Skeletal muscle tissue (tissue), 4 donors: ENCODE data around the gene MEOX1. TPM values are rescaled to one million over a fixed set of nuclear protein-coding genes. Genes with fewer than 3 reads are reported as not detected.

Experiments
- H3K27ac ChIP-seq: one replicate; pipeline ENCODE4 v1.7.0; 2013; ENCODE audit warnings: mild to moderate bottlenecking, low read depth, low read length, inconsistent platforms
- H3K27me3 ChIP-seq, 3 donors: one replicate each; pipeline ENCODE4 v1.7.0; 2013; ENCODE audit warnings: low read length in 3 of 3; ENCODE audit not compliant: control insufficient read depth in 3 of 3, insufficient read depth in 3 of 3
- H3K36me3 ChIP-seq, 3 donors: one replicate each; pipeline ENCODE4 v1.7.0; 2013; ENCODE audit warnings: low read length in 3 of 3; ENCODE audit not compliant: control insufficient read depth in 3 of 3, insufficient read depth in 3 of 3
- H3K4me1 ChIP-seq, 3 donors: one replicate each; pipeline ENCODE4 v1.7.0; 2013; ENCODE audit warnings: low read length in 3 of 3, mild to moderate bottlenecking in 3 of 3; ENCODE audit not compliant: control insufficient read depth in 3 of 3, insufficient read depth in 3 of 3
- H3K4me3 ChIP-seq, 3 donors: one replicate each; pipeline ENCODE4 v1.7.0; 2013; ENCODE audit warnings: low read length in 3 of 3
- H3K9ac ChIP-seq, 3 donors: one replicate each; pipeline ENCODE4 v1.7.0; 2013; ENCODE audit warnings: low read length in 3 of 3, mild to moderate bottlenecking in 3 of 3, moderate library complexity in 2 of 3, low read depth in 1 of 3
- H3K9me3 ChIP-seq, 3 donors: one replicate each; pipeline ENCODE4 v1.7.0; 2013; ENCODE audit warnings: low read length in 3 of 3; ENCODE audit not compliant: control insufficient read depth in 3 of 3
- total RNA-seq: library from RNA; depleted of rRNA; stranded (reverse); fragments of >200 nt; gene quantifications from one replicate; pipeline ENCODE4 v1.2.3, GENCODE V29; 2014
- donor health status: Osteomylitis.

MEOX1 gene
- total RNA-seq, 1 donor from 2014 or later = 12.5 TPM

DNA sequence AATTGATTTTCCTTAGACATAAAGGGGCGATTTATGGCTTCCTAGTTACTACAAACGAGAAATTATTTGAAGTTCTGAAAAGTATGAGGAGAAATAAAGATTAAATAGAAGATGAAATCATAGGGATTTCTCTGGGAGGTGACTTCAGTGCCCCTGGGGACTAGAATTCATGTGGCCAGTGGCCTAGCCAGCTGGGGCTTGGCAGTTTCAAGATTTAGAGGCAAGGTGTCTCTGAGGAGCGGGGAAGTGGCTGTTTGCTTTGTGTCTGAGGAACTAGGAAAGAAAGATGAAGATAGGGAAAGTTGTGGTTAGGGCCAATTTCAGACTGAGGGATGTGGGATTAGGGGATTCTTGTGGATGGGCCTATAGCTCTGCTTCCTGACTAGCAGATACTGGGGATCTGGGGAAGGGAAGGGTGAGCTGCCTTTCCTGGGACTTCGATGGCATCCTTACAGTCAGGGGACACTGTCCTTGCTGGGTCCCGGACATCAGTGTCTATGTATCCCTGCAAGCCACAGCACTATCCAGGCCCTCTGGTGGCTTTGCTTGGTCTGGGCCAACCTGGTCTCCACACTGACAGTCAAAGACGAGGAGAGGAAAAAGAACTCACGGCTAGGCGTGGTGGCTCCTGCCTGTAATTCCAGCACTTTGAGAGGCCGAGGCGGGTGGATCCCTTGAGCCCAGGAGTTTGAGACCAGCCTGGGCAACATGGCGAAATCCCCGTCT lies 22.4 kb upstream of the MEOX1 start:
- no peak overlapping the region for H3K4me3 ChIP-seq
- H3K27ac ChIP-seq = no peak overlapping the region
- H3K9ac ChIP-seq = no peak overlapping the region
- no peaks in the 10 kb centered on the region for H3K36me3 ChIP-seq
- peaks cover 0 to 7% (median 6%) of the 10 kb centered on the region in 3 donors for H3K27me3 ChIP-seq
- no peaks in the 10 kb centered on the region for H3K9me3 ChIP-seq
- no peaks in the 10 kb centered on the region for H3K4me1 ChIP-seq

DNA sequence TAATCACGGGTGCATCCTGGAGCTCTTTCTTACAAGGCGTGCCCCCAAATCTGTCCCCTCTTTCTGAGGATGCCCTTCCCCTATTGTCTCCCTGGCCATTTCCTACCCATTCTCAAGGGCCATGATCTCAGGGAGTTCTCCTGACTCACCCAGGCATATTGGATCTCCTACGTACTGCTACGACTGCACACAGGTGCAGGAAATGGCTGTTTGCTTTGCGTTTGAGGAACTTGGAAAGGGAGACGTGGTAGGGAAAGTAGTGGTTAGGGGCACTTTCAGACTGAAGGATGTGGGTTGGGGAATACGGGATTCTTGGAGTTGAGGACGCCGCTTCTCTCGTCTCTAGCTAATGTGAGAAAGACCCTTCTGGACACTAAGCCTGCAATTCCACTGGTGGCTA lies 18.7 kb upstream of the MEOX1 start:
- no peak overlapping the region for H3K27ac ChIP-seq
- no peaks in the 10 kb centered on the region for H3K36me3 ChIP-seq
- no peak overlapping the region for H3K9ac ChIP-seq
- no peaks in the 10 kb centered on the region for H3K9me3 ChIP-seq
- H3K4me1 ChIP-seq = peaks cover 5 to 6% (median 5%) of the 10 kb centered on the region in 3 donors
- no peak overlapping the region for H3K4me3 ChIP-seq
- H3K27me3 ChIP-seq = no peaks in the 10 kb centered on the region

DNA sequence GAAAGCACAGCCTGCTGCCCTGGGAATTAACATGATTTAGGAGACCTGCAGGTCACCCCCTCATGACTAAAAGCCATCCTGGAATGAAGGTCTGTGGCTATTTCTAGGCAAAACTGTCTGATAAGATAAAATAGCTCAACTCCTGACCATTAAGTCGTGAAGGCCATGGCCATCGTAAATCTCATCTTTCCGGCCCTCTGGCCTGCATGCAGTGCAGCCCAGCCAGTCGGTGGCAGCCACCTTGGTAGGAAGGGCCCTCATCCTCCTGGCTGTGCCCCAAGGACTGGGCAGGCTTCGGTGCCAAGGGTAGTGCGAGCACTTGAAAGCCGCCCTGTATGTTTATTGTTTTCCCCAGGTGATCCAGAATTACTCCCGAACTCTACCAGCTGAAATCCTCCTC lies 18.2 kb upstream of the MEOX1 start:
- no peaks in the 10 kb centered on the region for H3K27me3 ChIP-seq
- no peak overlapping the region for H3K4me3 ChIP-seq
- no peaks in the 10 kb centered on the region for H3K9me3 ChIP-seq
- no peak overlapping the region for H3K9ac ChIP-seq
- H3K27ac ChIP-seq = no peak overlapping the region
- H3K4me1 ChIP-seq = peaks cover 5 to 6% (median 5%) of the 10 kb centered on the region in 3 donors
- no peaks in the 10 kb centered on the region for H3K36me3 ChIP-seq

GRCh38 chr17:43679401-43679800 lies 17.7 kb upstream of the MEOX1 start:
- no peak overlapping the region for H3K4me3 ChIP-seq
- no peak overlapping the region for H3K9ac ChIP-seq
- H3K27ac ChIP-seq = no peak overlapping the region

DNA sequence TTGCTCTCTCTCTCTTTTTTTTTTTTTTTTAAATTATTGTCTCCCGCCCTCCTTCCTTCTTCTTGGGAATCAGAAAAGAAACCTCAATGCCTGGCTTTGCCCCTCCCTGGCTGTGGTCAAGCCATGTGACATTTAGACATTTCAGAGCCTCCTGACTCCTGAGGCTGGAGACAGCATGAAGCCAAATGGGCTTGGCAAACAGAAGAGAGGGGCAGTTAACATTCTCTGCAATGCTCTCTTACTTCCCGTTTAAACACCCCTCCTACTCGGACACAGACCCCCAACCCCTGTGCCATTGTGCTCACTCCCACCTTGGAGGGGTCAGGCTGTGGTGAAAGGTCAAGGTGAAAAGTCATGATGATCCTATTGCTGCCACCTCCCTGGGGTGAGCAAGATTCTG lies 14.7 kb upstream of the MEOX1 start:
- no peaks in the 10 kb centered on the region for H3K27me3 ChIP-seq

More at GRCh38 chr17:43679401-43679800, 17.7 kb upstream of the MEOX1 start:
- H3K36me3 ChIP-seq = no peaks in the 10 kb centered on the region
- H3K9me3 ChIP-seq = no peaks in the 10 kb centered on the region
- no peaks in the 10 kb centered on the region for H3K27me3 ChIP-seq
- H3K4me1 ChIP-seq = peaks cover 5 to 6% (median 5%) of the 10 kb centered on the region in 3 donors

DNA sequence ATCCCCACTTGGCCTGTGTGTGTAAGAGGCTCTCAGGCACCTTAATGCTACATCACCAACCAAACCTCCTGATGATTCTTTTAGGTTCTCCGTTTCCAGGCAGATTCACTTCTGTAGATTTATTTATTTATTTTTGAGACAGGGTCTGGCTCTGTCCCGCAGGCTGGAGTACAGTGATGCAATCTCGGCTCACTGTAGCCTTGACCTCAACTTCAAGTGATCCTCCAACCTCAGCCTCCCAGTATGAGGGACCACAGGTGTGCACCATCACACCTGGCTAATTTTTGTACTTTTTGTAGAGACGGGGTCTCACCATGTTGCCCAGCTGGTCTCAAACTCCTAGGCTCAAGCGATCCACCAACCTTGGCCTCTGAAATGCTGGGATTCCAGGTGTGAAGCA lies 12.7 kb upstream of the MEOX1 start:
- Histone ChIP-seq H3K4me3 (no peak overlapping the region), H3K4me1 (peaks cover 7 to 18% (median 15%) of the 10 kb centered on the region in 3 donors), H3K36me3 (no peaks in the 10 kb centered on the region), H3K9ac (no peak overlapping the region), H3K27ac (no peak overlapping the region), H3K9me3 (no peaks in the 10 kb centered on the region), H3K27me3 (no peaks in the 10 kb centered on the region)

More for the DNA sequence above, 14.7 kb upstream of the MEOX1 start:
- Histone ChIP-seq H3K4me1 (peaks cover 7 to 9% (median 7%) of the 10 kb centered on the region in 3 donors), H3K4me3 (no peak overlapping the region), H3K27ac (no peak overlapping the region), H3K36me3 (no peaks in the 10 kb centered on the region), H3K9me3 (no peaks in the 10 kb centered on the region), H3K9ac (no peak overlapping the region)

DNA sequence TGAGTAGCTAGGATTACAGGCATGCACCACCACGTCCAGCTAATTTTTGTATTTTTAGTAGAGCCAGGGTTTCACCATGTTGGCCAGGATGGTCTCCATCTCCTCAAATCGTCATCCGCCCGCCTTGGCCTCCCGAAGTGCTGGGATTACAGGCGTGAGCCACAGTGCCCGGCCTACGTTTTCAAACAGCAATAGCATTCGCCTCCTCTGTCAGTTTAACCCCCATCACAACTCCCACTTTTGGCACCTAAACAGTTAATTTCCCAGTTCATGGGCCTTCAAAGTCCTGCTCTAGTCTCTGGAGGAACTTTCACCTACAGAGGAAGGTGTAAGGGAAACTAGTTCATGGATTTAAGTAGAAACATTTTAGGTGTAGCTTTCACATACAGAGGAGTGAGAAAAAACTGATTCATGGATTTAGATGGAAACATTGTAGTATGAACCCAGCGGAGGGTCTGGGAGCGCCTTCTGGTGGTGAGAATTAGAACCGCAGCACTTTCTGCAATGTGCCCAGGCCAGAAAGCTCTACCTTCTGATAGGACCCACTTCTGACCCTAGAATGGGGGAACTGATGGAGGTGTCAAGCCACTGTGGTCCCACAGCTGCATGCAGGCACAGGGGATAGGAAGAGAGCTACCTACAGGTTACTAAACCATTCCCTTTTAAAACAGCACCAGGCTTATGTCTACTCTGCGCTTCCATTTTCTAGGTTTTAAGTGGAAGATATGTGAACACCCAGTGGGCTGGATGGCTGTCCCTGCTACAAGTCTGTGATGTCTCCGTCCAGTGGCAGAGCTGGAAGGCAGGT lies 12.0 kb upstream of the MEOX1 start:
- H3K9me3 ChIP-seq = no peaks in the 10 kb centered on the region
- peaks cover 7 to 18% (median 15%) of the 10 kb centered on the region in 3 donors for H3K4me1 ChIP-seq
- no peak overlapping the region for H3K27ac ChIP-seq
- no peaks in the 10 kb centered on the region for H3K36me3 ChIP-seq
- H3K9ac ChIP-seq = no peak overlapping the region
- H3K4me3 ChIP-seq = no peak overlapping the region
- no peaks in the 10 kb centered on the region for H3K27me3 ChIP-seq

GRCh38 chr17:43671755-43672519 lies 10.2 kb upstream of the MEOX1 start:
- Histone ChIP-seq H3K27me3 (no peaks in the 10 kb centered on the region), H3K9ac (no peak overlapping the region)

DNA sequence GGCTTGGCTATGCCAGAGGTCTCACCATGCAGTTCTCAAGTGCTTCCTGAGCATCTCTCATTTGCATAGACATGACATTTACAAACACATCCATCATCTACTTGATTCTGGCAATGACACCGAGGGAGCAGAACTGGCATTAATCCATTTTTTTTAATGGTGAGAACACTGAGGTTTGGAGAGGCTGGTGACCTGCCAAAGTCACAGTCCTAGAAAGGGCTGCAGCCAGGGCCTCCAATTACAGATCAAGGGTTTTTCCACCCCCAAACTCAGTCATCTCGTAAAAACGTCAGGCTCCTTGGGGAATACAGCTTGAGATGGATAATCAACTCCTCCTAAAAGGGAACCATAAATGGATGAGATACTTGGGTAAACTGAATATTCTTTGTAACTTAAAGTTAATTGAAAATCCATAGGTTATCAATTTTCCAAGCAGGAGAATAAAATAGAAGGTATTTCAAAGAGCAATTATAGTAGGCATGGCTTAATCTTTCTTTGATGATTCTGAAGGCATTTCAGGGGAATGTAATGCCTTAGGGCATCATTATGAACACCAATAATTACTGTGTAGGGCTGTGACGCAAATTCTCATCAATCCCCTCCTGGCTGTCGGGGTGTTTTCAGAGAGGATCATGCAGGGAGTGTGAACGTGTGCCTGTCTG lies 9.4 kb upstream of the MEOX1 start:
- Histone ChIP-seq H3K9ac (peak overlapping the region in 1 of 3 donors; percentile 0), H3K27ac (no peak overlapping the region), H3K27me3 (no peaks in the 10 kb centered on the region), H3K4me1 (peaks cover 2 to 13% (median 9%) of the 10 kb centered on the region in 3 donors), H3K36me3 (no peaks in the 10 kb centered on the region), H3K9me3 (no peaks in the 10 kb centered on the region), H3K4me3 (no peak overlapping the region)

More at GRCh38 chr17:43671755-43672519, 10.2 kb upstream of the MEOX1 start:
- peaks cover 2 to 16% (median 12%) of the 10 kb centered on the region in 3 donors for H3K4me1 ChIP-seq
- no peaks in the 10 kb centered on the region for H3K36me3 ChIP-seq
- no peak overlapping the region for H3K4me3 ChIP-seq
- no peak overlapping the region for H3K27ac ChIP-seq
- no peaks in the 10 kb centered on the region for H3K9me3 ChIP-seq
